GM12878 (cell line): Measurements from ENCODE around the gene PARN. TPM values are rescaled to one million over a fixed set of nuclear protein-coding genes. Genes with fewer than 3 reads are reported as not detected.

Source experiments
- ATAC-seq: fragments of 200-7000 bp; cut with Tn5 transposase; 3 replicates; pipeline ENCODE4 v1.9.1; 2020; ENCODE audit warnings: mild to moderate bottlenecking, moderate library complexity
- BruUV-seq: library from RNA; stranded (reverse); fragments of 400-500 nt; replicated peaks from 2 replicates; lab custom pipeline; 2021; lab: Mats Ljungman, UMichigan
- CTCF ChIA-PET: fragments of 300-600 bp; sonication (Branson Sonifier 250); formaldehyde crosslinking; extraction: SDS; loops from one replicate; lab custom pipeline; 2021; ENCODE audit warnings: inconsistent platforms; lab: Yijun Ruan, JAX
- POLR2A ChIA-PET: fragments of 350-600 bp; formaldehyde crosslinking; extraction: SDS; loops from one replicate; lab custom pipeline; 2021; ENCODE audit warnings: inconsistent platforms; lab: Charles Lee
- RAD21 ChIA-PET: fragments of 300-600 bp; sonication (Branson Sonifier 250); formaldehyde crosslinking; loops from one replicate; lab custom pipeline; 2023; ENCODE audit warnings: antibody characterized with exemption; ENCODE audit not compliant: unreplicated experiment; lab: Charles Lee
- SMC1A ChIA-PET: fragments of 300-600 bp; sonication (Branson Sonifier 250); formaldehyde crosslinking; loops from one replicate; lab custom pipeline; 2023; ENCODE audit not compliant: unreplicated experiment, uncharacterized antibody; lab: Charles Lee
- DNase-seq: peaks from one replicate; pipeline ENCODE4 v3.0.0-alpha.2; 2011; ENCODE audit warnings: low read depth, low spot score
- FAIRE-seq: peaks from 3 replicates; lab custom pipeline; 2011; peaks lifted over from hg19 to GRCh38; lab: Jason Lieb, UNC
- H2AFZ ChIP-seq: 2 replicates; pipeline ENCODE4 v1.6.0; 2011; ENCODE audit warnings: low read depth, low read length, control low read depth; ENCODE audit not compliant: control insufficient read depth
- H3K27ac ChIP-seq: 2 replicates; pipeline ENCODE4 v1.5.1; 2011; ENCODE audit warnings: control low read depth; ENCODE audit not compliant: control insufficient read depth, insufficient read depth
- H3K27me3 ChIP-seq, 2 experiments: replicated peaks in 1 of 2; 2 replicates each; pipeline versions ENCODE4 v1.6.0 to v1.6.1; 2011; ENCODE audit warnings: low read length in 1 of 2; ENCODE audit not compliant: control insufficient read depth in 2 of 2, insufficient read depth in 2 of 2
- H3K36me3 ChIP-seq, 2 experiments: 2 replicates each; pipeline ENCODE4 v1.5.1; 2011; ENCODE audit warnings: low read length in 1 of 2; ENCODE audit not compliant: control insufficient read depth in 2 of 2, insufficient read depth in 2 of 2
- H3K4me1 ChIP-seq: 2 replicates; pipeline ENCODE4 v1.6.1; 2011; ENCODE audit warnings: mild to moderate bottlenecking, low read length, moderate library complexity, mixed read lengths; ENCODE audit not compliant: control insufficient read depth, insufficient read depth
- H3K4me2 ChIP-seq: 2 replicates; pipeline ENCODE4 v1.6.0; 2011; ENCODE audit warnings: control low read depth; ENCODE audit not compliant: control insufficient read depth, insufficient read depth
- H3K4me3 ChIP-seq: fragments of 200-600 bp; sonication (generic); 2 replicates; pipeline ENCODE4 v1.5.1; 2016
- H3K79me2 ChIP-seq: 2 replicates; pipeline ENCODE4 v1.6.0; 2011; ENCODE audit warnings: low read length; ENCODE audit not compliant: control insufficient read depth, insufficient read depth
- H3K9ac ChIP-seq: 2 replicates; pipeline ENCODE4 v1.8.0; 2011; ENCODE audit warnings: low read length, control low read depth, mixed read lengths; ENCODE audit not compliant: control insufficient read depth, insufficient read depth
- H3K9me3 ChIP-seq: replicated peaks from 3 replicates; pipeline ENCODE4 v1.5.1; 2011; ENCODE audit warnings: mild to moderate bottlenecking, low read length; ENCODE audit not compliant: control insufficient read depth, insufficient read depth
- H4K20me1 ChIP-seq: 2 replicates; pipeline ENCODE4 v1.6.0; 2011; ENCODE audit not compliant: control insufficient read depth, insufficient read depth
- E2F4 ChIP-seq: IDR thresholded peaks from 2 replicates; pipeline ENCODE4 v1.6.1; 2012; ENCODE audit warnings: low read depth, low read length, improper control_type of control experiment
- JUND ChIP-seq: IDR thresholded peaks from 2 replicates; pipeline ENCODE4 v1.6.1; 2012; ENCODE audit warnings: low read depth, mild to moderate bottlenecking, low read length, improper control_type of control experiment, moderate library complexity
- MTA2 ChIP-seq: fragments of 450-650 bp; IDR thresholded peaks from 2 replicates; pipeline ENCODE4 v1.6.1; 2016; ENCODE audit warnings: low read depth, mild to moderate bottlenecking, moderate library complexity
- MYB ChIP-seq: fragments of 150-350 bp; IDR thresholded peaks from 2 replicates; pipeline ENCODE4 v1.6.1; 2014; ENCODE audit warnings: mild to moderate bottlenecking, low read depth, low read length, borderline replicate concordance
- PKNOX1 ChIP-seq: fragments of 450-650 bp; IDR thresholded peaks from 2 replicates; pipeline ENCODE4 v1.6.1; 2016; ENCODE audit warnings: mild to moderate bottlenecking
- POLR2A ChIP-seq: IDR thresholded peaks from 2 replicates; pipeline ENCODE4 v1.6.1; 2011; ENCODE audit warnings: low read depth, mild to moderate bottlenecking, low read length
- RUNX3 ChIP-seq: IDR thresholded peaks from 2 replicates; pipeline ENCODE4 v1.6.1; 2012; ENCODE audit warnings: low read length, inconsistent platforms
- TCF12 ChIP-seq: IDR thresholded peaks from 2 replicates; pipeline ENCODE4 v1.6.1; 2011; ENCODE audit warnings: low read depth, mild to moderate bottlenecking, low read length
- WGBS: methylation state at CpG from one replicate; pipeline ENCODE4 v1.1.6; 2016; ENCODE audit warnings: low lambda C conversion rate; ENCODE audit not compliant: insufficient replicate concordance, insufficient coverage; ENCODE audit errors: missing lambda C conversion rate; 5-methylcytosine and 5-hydroxymethylcytosine counted together
- in situ Hi-C: fragments of 300-500 bp; cut with MboI; formaldehyde crosslinking; loops from 9 replicates; pipeline ENCODE4 v1.14.3; 2018; ENCODE audit warnings: mixed read lengths
- intact Hi-C: fragments of 100-400 bp; cut with micrococcal nuclease; formaldehyde crosslinking; loops from one replicate; pipeline ENCODE4 v1.14.2; 2022; ENCODE audit not compliant: unreplicated experiment
- polyA plus RNA-seq, 11 experiments: library from polyadenylated mRNA; depleted of rRNA in 4 of 11; unstranded in 6 of 11; stranded (reverse) in 5 of 11; fragments of >200 nt; fragmentation: Nextera tagmentation in 4 of 11; fragmentation: Illumina TruSeq in 1 of 11; extraction: Ambion mirVana in 4 of 11; extraction: Trizol in 1 of 11; gene quantifications; 1 replicate in 1 of 11; 2 replicates in 10 of 11; pipeline versions ENCODE4 v1.2.1 to v1.2.3, GENCODE V29; 2011 to 2016; ENCODE audit warnings: inconsistent platforms in 2 of 11, missing spikeins in 2 of 11, low read depth in 1 of 11
- total RNA-seq, 4 experiments: library from RNA; depleted of rRNA in 3 of 4; stranded (reverse); fragments of >200 nt in 3 of 4; fragmentation: Illumina TruSeq in 1 of 4; extraction: Trizol in 1 of 4; gene quantifications; 2 replicates each; pipeline versions ENCODE4 v1.2.1 to v1.2.3, GENCODE V29; 2013 to 2021

PARN gene
- total and polyA plus RNA-seq, 10 of the 15 experiments (the other 5 are each of a cell fraction or from before 2014, with no cell fraction given) = 15.6 to 77.3 (median 47.7) TPM

- H3K79me2 ChIP-seq = no peaks in the 10 kb centered on the region; the same call in 1 of the 2 replicates
- POLR2A ChIA-PET = interaction anchor here (0.5 to 1.2 kb wide), 2 partner anchors 10 to 209 kb away, joined by 3 to 9 read pairs; no protein-coding TSS in a partner anchor
Measured at GRCh38 chr16:14514967-14515366, 115.1 kb downstream of the PARN start.

More at GRCh38 chr16:14514967-14515366, 115.1 kb downstream of the PARN start:
- Histone ChIP-seq H3K4me1 (no peaks in the 10 kb centered on the region), H4K20me1 (no peaks in the 10 kb centered on the region), H3K4me3 (no peak overlapping the region), H3K9me3 (no peaks in the 10 kb centered on the region), H3K9ac (no peak overlapping the region), H2AFZ (no peak overlapping the region), H3K27me3 (no peaks in the 10 kb centered on the region), H3K27ac (no peak overlapping the region), H3K36me3 (peaks cover 0 to 3% of the 10 kb centered on the region in 2 experiments; a peak in 1 of 4 replicates), H3K4me2 (no peak overlapping the region)
- RAD21 ChIA-PET = no interaction called here
- in situ Hi-C loops (no loop called here), intact Hi-C loops (no loop called here)
- CTCF ChIA-PET = interaction anchor here (0.6 to 2.5 kb wide), 3 partner anchors 13 to 1714 kb away, joined by 3 to 8 read pairs (median 3); no protein-coding TSS in a partner anchor
- TF ChIP-seq MYB (no peak), TCF12 (no peak), PKNOX1 (no peak), RUNX3 (no peak), MTA2 (no peak), E2F4 (no peak), POLR2A (no peak), JUND (no peak)
- ATAC-seq (no peak), DNase-seq (no peak), FAIRE-seq (no peak)
- WGBS = 97% methylated on average over 3 of the region's 3 CpGs
- SMC1A ChIA-PET = interaction anchor here (0.6 to 3.5 kb wide), 4 partner anchors 12 to 1088 kb away, joined by 3 to 19 read pairs (median 10); no protein-coding TSS in a partner anchor
- no TSS peak for BruUV-seq
